SKM-1 treated with dmso at 0.1 percent for 144 hours (cell line): ENCODE results near the gene DNAJB6.

Source experiments
- DNase-seq: peaks from one replicate; lab custom pipeline; 2025; ENCODE audit not compliant: unreplicated experiment; lab: John Stamatoyannopoulos, UW

The DNAJB6 gene

GRCh38 chr7:157425137-157425731 lies 88.4 kb downstream of the DNAJB6 start:
- no peak for DNase-seq

- DNase-seq, result no peak
Observed at GRCh38 chr7:157425761-157426160, 89.0 kb downstream of the DNAJB6 start.

GRCh38 chr7:157426463-157427301 lies 89.9 kb downstream of the DNAJB6 start:
- DNase-seq, result no peak

GRCh38 chr7:157427811-157428553 lies 91.2 kb downstream of the DNAJB6 start:
- no peak for DNase-seq

GRCh38 chr7:157428554-157428945 lies 91.7 kb downstream of the DNAJB6 start:
- DNase-seq, result no peak

- DNase-seq, result no peak
Observed at GRCh38 chr7:157429001-157429679, 92.3 kb downstream of the DNAJB6 start.

GRCh38 chr7:157429680-157430224 lies 92.9 kb downstream of the DNAJB6 start:
- DNase-seq, result no peak

GRCh38 chr7:157430721-157431120 lies 93.9 kb downstream of the DNAJB6 start:
- no peak for DNase-seq

GRCh38 chr7:157431173-157431950 lies 94.6 kb downstream of the DNAJB6 start:
- no peak for DNase-seq

- DNase-seq, result no peak
Observed at GRCh38 chr7:157431951-157432540, 95.2 kb downstream of the DNAJB6 start.

- DNase-seq, result no peak
Observed at GRCh38 chr7:157432541-157432956, 95.7 kb downstream of the DNAJB6 start.

GRCh38 chr7:157432957-157433576 lies 96.3 kb downstream of the DNAJB6 start:
- DNase-seq, result no peak

- no peak for DNase-seq
Observed at GRCh38 chr7:157433628-157434027, 96.8 kb downstream of the DNAJB6 start.

- no peak for DNase-seq
Observed at GRCh38 chr7:157434231-157434630, 97.4 kb downstream of the DNAJB6 start.

GRCh38 chr7:157434701-157435100 lies 97.9 kb downstream of the DNAJB6 start:
- DNase-seq, result no peak

GRCh38 chr7:157436076-157436475 lies 99.3 kb downstream of the DNAJB6 start:
- DNase-seq, result no peak

- DNase-seq, result no peak
Observed at GRCh38 chr7:157436763-157437480, 100.1 kb downstream of the DNAJB6 start.

- no peak for DNase-seq
Observed at GRCh38 chr7:157437519-157438061, 100.8 kb downstream of the DNAJB6 start.
